Spleen (tissue), 7 donors: ENCODE data around the gene ELP4.

Experiments
- CTCF ChIP-seq, 11 experiments: fragments of 200-600 bp in 7 of 11; fragments of 450-650 bp in 4 of 11; sonication (generic) in 4 of 11; IDR thresholded peaks in 8 of 11; conservative IDR thresholded peaks in 3 of 11; 1 replicate in 7 of 11; 2 replicates in 4 of 11; pipeline versions ENCODE4 v1.4.0 to v1.8.0; 2016 to 2021; ENCODE audit warnings: antibody characterized with exemption in 11 of 11, inconsistent platforms in 4 of 11, mild to moderate bottlenecking in 1 of 11
- POLR2AphosphoS5 ChIP-seq, 3 donors: sonication (generic); formaldehyde crosslinking; IDR thresholded peaks; one replicate each; pipeline ENCODE4 v1.5.1; 2017; ENCODE audit warnings: antibody characterized with exemption in 3 of 3
- donor health status: DM: no; HTN: no; CAD: no; lungs with moderate emphysema.
- donor health status: DM: no; HTN: no; CAD: no.
- donor health status: DM: no; HTN: no; CAD: no.

GRCh38 chr11:31805629-31806185 is 296.1 kb downstream of the ELP4 start:
- TF ChIP-seq CTCF (IDR thresholded peaks at IDR 0.05 in 8 of 11, conservative IDR thresholded peaks at IDR 0.05 in 3 of 11) (no peak), POLR2AphosphoS5 (IDR thresholded peaks at IDR 0.05) (no peak)
